Esophagus muscularis mucosa (tissue), 4 donors: ENCODE results near the gene CCL1. TPM values are rescaled to one million over a fixed set of nuclear protein-coding genes. Genes with fewer than 3 reads are reported as not detected.
A peak's percentile ranks its signal among the peaks of the same experiment; 100 is the strongest.

Source experiments
- DNase-seq: peaks from one replicate; pipeline ENCODE4 v3.0.0-alpha.2; 2017; ENCODE audit errors: extremely low spot score
- H3K27ac ChIP-seq, 4 donors: fragments of 200-600 bp; sonication (generic); replicated peaks in 1 of 4; 1 replicate in 3 of 4; 2 replicates in 1 of 4; pipeline ENCODE4 v1.5.1; 2016 to 2019; ENCODE audit warnings: mild to moderate bottlenecking in 1 of 4
- H3K27me3 ChIP-seq, 4 donors: fragments of 200-600 bp; sonication (generic); one replicate each; pipeline versions ENCODE4 v1.5.1 to v1.6.0; 2016 to 2019
- H3K36me3 ChIP-seq, 4 donors: fragments of 200-600 bp; sonication (generic); one replicate each; pipeline ENCODE4 v1.5.1; 2016 to 2019
- H3K4me1 ChIP-seq, 4 donors: fragments of 200-600 bp; sonication (generic); one replicate each; pipeline ENCODE4 v1.5.1; 2016 to 2019
- H3K4me3 ChIP-seq, 4 donors: fragments of 200-600 bp; sonication (generic); 1 replicate in 2 of 4; 2 replicates in 2 of 4; pipeline ENCODE4 v1.5.1; 2016 to 2019; ENCODE audit warnings: mild to moderate bottlenecking in 4 of 4, moderate library complexity in 1 of 4
- H3K9me3 ChIP-seq, 4 donors: fragments of 200-600 bp; sonication (generic); 1 replicate in 3 of 4; 2 replicates in 1 of 4; pipeline ENCODE4 v1.5.1; 2016 to 2019
- EP300 ChIP-seq: sonication (generic); formaldehyde crosslinking; IDR thresholded peaks from one replicate; pipeline ENCODE4 v1.6.1; 2017; ENCODE audit warnings: antibody characterized with exemption
- POLR2A ChIP-seq: fragments of 450-650 bp; IDR thresholded peaks from one replicate; pipeline ENCODE4 v1.6.1; 2017; ENCODE audit warnings: antibody characterized with exemption, moderate library complexity, mild to moderate bottlenecking, low read depth
- POLR2AphosphoS5 ChIP-seq, 2 donors: sonication (generic); formaldehyde crosslinking; IDR thresholded peaks; one replicate each; pipeline ENCODE4 v1.6.1; 2017; ENCODE audit warnings: antibody characterized with exemption in 2 of 2
- WGBS: methylation state at CpG from one replicate; pipeline ENCODE4 v1.1.5; 2018; 5-methylcytosine and 5-hydroxymethylcytosine counted together
- intact Hi-C: fragments of 100-400 bp; cut with DNase I; formaldehyde crosslinking; loops from one replicate; pipeline ENCODE4 v1.15.1; 2023
- total RNA-seq, 4 donors: library from RNA; depleted of rRNA; stranded (reverse); fragments of >200 nt; gene quantifications; one replicate each; pipeline versions ENCODE4 v1.1.0 to v1.2.1, GENCODE V29; 2016
- TF ChIP-seq, protein P1 (sequence below), 3 experiments: fragments of 200-600 bp in 2 of 3; fragments of 450-650 bp in 1 of 3; sonication (generic) in 2 of 3; IDR thresholded peaks; one replicate each; pipeline ENCODE4 v1.5.1; 2017 to 2019; ENCODE audit warnings: antibody characterized with exemption in 3 of 3, mild to moderate bottlenecking in 2 of 3, moderate library complexity in 1 of 3

CCL1 gene
- total RNA-seq, 4 donors from 2014 or later: not detected

GRCh38 chr17:34369571-34369970 lies 6.5 kb upstream of the CCL1 start:
- H3K4me1 ChIP-seq: no peaks in the 10 kb centered on the region
- intact Hi-C loops: no loop called here
- H3K27me3 ChIP-seq: peaks cover 0 to 6% (median 0%) of the 10 kb centered on the region in 4 donors

GRCh38 chr17:34368946-34369500 lies 6.0 kb upstream of the CCL1 start:
- no peaks in the 10 kb centered on the region for H3K4me1 ChIP-seq
- H3K9me3 ChIP-seq: no peaks in the 10 kb centered on the region
- WGBS: 50% methylated on average over 4 of the region's 4 CpGs
- TF ChIP-seq EP300 (no peak), POLR2AphosphoS5 (IDR thresholded peaks at IDR 0.05) (no peak), POLR2A (no peak)
- TF ChIP-seq, protein P1, sequence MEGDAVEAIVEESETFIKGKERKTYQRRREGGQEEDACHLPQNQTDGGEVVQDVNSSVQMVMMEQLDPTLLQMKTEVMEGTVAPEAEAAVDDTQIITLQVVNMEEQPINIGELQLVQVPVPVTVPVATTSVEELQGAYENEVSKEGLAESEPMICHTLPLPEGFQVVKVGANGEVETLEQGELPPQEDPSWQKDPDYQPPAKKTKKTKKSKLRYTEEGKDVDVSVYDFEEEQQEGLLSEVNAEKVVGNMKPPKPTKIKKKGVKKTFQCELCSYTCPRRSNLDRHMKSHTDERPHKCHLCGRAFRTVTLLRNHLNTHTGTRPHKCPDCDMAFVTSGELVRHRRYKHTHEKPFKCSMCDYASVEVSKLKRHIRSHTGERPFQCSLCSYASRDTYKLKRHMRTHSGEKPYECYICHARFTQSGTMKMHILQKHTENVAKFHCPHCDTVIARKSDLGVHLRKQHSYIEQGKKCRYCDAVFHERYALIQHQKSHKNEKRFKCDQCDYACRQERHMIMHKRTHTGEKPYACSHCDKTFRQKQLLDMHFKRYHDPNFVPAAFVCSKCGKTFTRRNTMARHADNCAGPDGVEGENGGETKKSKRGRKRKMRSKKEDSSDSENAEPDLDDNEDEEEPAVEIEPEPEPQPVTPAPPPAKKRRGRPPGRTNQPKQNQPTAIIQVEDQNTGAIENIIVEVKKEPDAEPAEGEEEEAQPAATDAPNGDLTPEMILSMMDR (IDR thresholded peaks at IDR 0.05): no peak
- no peaks in the 10 kb centered on the region for H3K36me3 ChIP-seq
- no peak overlapping the region for H3K27ac ChIP-seq
- DNase-seq: no peak
- no peak overlapping the region for H3K4me3 ChIP-seq
- peaks cover 0 to 9% (median 0%) of the 10 kb centered on the region in 4 donors for H3K27me3 ChIP-seq
- intact Hi-C loops: no loop called here

More at GRCh38 chr17:34369571-34369970, 6.5 kb upstream of the CCL1 start:
- no peak overlapping the region for H3K4me3 ChIP-seq
- DNase-seq: no peak
- H3K27ac ChIP-seq: no peak overlapping the region
- no CpG with 5 or more reads among the region's 3 CpGs for WGBS
- no peaks in the 10 kb centered on the region for H3K9me3 ChIP-seq
- no peak for TF ChIP-seq POLR2AphosphoS5 (IDR thresholded peaks at IDR 0.05)
- no peak for TF ChIP-seq EP300
- TF ChIP-seq POLR2A: no peak
- TF ChIP-seq, protein P1 (IDR thresholded peaks at IDR 0.05): no peak
- H3K36me3 ChIP-seq: no peaks in the 10 kb centered on the region

GRCh38 chr17:34368196-34368945 lies 5.3 kb upstream of the CCL1 start:
- H3K9me3 ChIP-seq: no peaks in the 10 kb centered on the region
- TF ChIP-seq POLR2A (no peak), EP300 (no peak), POLR2AphosphoS5 (IDR thresholded peaks at IDR 0.05) (no peak)
- TF ChIP-seq, protein P1 (IDR thresholded peaks at IDR 0.05): no peak
- no peaks in the 10 kb centered on the region for H3K4me1 ChIP-seq
- no peak overlapping the region for H3K4me3 ChIP-seq
- intact Hi-C loops: no loop called here
- H3K36me3 ChIP-seq: no peaks in the 10 kb centered on the region
- no peak for DNase-seq
- peaks cover 0 to 14% (median 0%) of the 10 kb centered on the region in 4 donors for H3K27me3 ChIP-seq
- whole genome bisulfite sequencing: 62% methylated on average over 9 of the region's 9 CpGs
- H3K27ac ChIP-seq: no peak overlapping the region

GRCh38 chr17:34367486-34368195 lies 4.6 kb upstream of the CCL1 start:
- no peaks in the 10 kb centered on the region for H3K4me1 ChIP-seq
- H3K9me3 ChIP-seq: no peaks in the 10 kb centered on the region
- H3K27me3 ChIP-seq: peaks cover 0 to 21% (median 0%) of the 10 kb centered on the region in 4 donors
- H3K36me3 ChIP-seq: no peaks in the 10 kb centered on the region
- no peak overlapping the region for H3K27ac ChIP-seq
- peak; percentile 90 for DNase-seq
- WGBS: 76% methylated on average over 9 of the region's 9 CpGs
- intact Hi-C loops: no loop called here
- TF ChIP-seq EP300: no peak
- TF ChIP-seq POLR2A: no peak
- TF ChIP-seq, protein P1 (IDR thresholded peaks at IDR 0.05): no peak
- TF ChIP-seq POLR2AphosphoS5 (IDR thresholded peaks at IDR 0.05): no peak
- H3K4me3 ChIP-seq: no peak overlapping the region
